ENCODE data around the gene NEDD8.

The NEDD8 gene

GRCh38 chr14:24177041-24177825 is 54.9 kb downstream of the NEDD8 start:
- H3K27ac Mint-ChIP-seq: no peak overlapping the region
- H3K36me3 Mint-ChIP-seq (ENCODE audit: low read depth): peaks cover 100% of the 10 kb centered on the region
- no peaks in the 10 kb centered on the region for H3K27me3 Mint-ChIP-seq
- no peak overlapping the region for H3K4me3 Mint-ChIP-seq
- intact Hi-C loops (cut with micrococcal nuclease): no loop called here
- H3K4me1 Mint-ChIP-seq (ENCODE audit: low read depth): peaks cover under 1% of the 10 kb centered on the region
- no peaks in the 10 kb centered on the region for H3K9me3 Mint-ChIP-seq

GRCh38 chr14:24176599-24176998 is 55.6 kb downstream of the NEDD8 start:
- peaks cover 100% of the 10 kb centered on the region for H3K36me3 Mint-ChIP-seq (ENCODE audit: low read depth)
- H3K27me3 Mint-ChIP-seq: peaks cover 3% of the 10 kb centered on the region
- H3K4me3 Mint-ChIP-seq: no peak overlapping the region
- no peaks in the 10 kb centered on the region for H3K9me3 Mint-ChIP-seq
- intact Hi-C loops (cut with micrococcal nuclease): no loop called here
- H3K27ac Mint-ChIP-seq: no peak overlapping the region
- peaks cover 7% of the 10 kb centered on the region for H3K4me1 Mint-ChIP-seq (ENCODE audit: low read depth)

GRCh38 chr14:24172871-24173281 is 59.3 kb downstream of the NEDD8 start:
- H3K9me3 Mint-ChIP-seq: no peaks in the 10 kb centered on the region
- H3K4me1 Mint-ChIP-seq (ENCODE audit: low read depth): peaks cover 25% of the 10 kb centered on the region
- peaks cover 96% of the 10 kb centered on the region for H3K36me3 Mint-ChIP-seq (ENCODE audit: low read depth)
- H3K27me3 Mint-ChIP-seq: peaks cover 13% of the 10 kb centered on the region
- no peak overlapping the region for H3K27ac Mint-ChIP-seq
- H3K4me3 Mint-ChIP-seq: no peak overlapping the region
- intact Hi-C loops (cut with micrococcal nuclease): no loop called here

GRCh38 chr14:24172261-24172860 is 59.8 kb downstream of the NEDD8 start:
- intact Hi-C loops (cut with micrococcal nuclease): no loop called here
- Mint-ChIP-seq H3K9me3 (no peaks in the 10 kb centered on the region), H3K27me3 (peaks cover 13% of the 10 kb centered on the region), H3K4me1 (ENCODE audit: low read depth) (peaks cover 30% of the 10 kb centered on the region), H3K4me3 (no peak overlapping the region), H3K27ac (no peak overlapping the region), H3K36me3 (ENCODE audit: low read depth) (peaks cover 96% of the 10 kb centered on the region)

GRCh38 chr14:24171422-24172260 is 60.5 kb downstream of the NEDD8 start, which contains the start of gene REC8:
Gene REC8 (plus strand): TSS chr14:24172080. CDS start chr14:24172553, 473 bp downstream.
- H3K36me3 Mint-ChIP-seq (ENCODE audit: low read depth): peaks cover 96% of the 10 kb centered on the region
- no peaks in the 10 kb centered on the region for H3K9me3 Mint-ChIP-seq
- peaks cover 13% of the 10 kb centered on the region for H3K27me3 Mint-ChIP-seq
- intact Hi-C loops (cut with micrococcal nuclease): no loop called here
- peaks cover 37% of the 10 kb centered on the region for H3K4me1 Mint-ChIP-seq (ENCODE audit: low read depth)
- H3K4me3 Mint-ChIP-seq: peak within 1 kb of the TSS; percentile 65
- peak within 1 kb of the TSS; percentile 61 for H3K27ac Mint-ChIP-seq

GRCh38 chr14:24167469-24168114 is 64.6 kb downstream of the NEDD8 start:
- peak overlapping the region; percentile 82 for H3K27ac Mint-ChIP-seq
- intact Hi-C loops (cut with micrococcal nuclease): no loop called here
- H3K36me3 Mint-ChIP-seq (ENCODE audit: low read depth): peaks cover 96% of the 10 kb centered on the region
- peaks cover 13% of the 10 kb centered on the region for H3K27me3 Mint-ChIP-seq
- H3K9me3 Mint-ChIP-seq: no peaks in the 10 kb centered on the region
- H3K4me3 Mint-ChIP-seq: no peak overlapping the region
- H3K4me1 Mint-ChIP-seq (ENCODE audit: low read depth): peaks cover 78% of the 10 kb centered on the region
